Body of pancreas (tissue), 4 donors: ENCODE measurements around the gene SNRNP70.

ENCODE experiments used
- CTCF ChIP-seq, 7 experiments: fragments of 450-650 bp in 4 of 7; fragments of 200-600 bp in 3 of 7; sonication (generic) in 3 of 7; IDR thresholded peaks; one replicate each; pipeline ENCODE4 v1.5.1; 2016 to 2019; ENCODE audit warnings: antibody characterized with exemption in 7 of 7
- POLR2A ChIP-seq, 3 donors: fragments of 450-650 bp; IDR thresholded peaks; one replicate each; pipeline ENCODE4 v1.6.1; 2016; ENCODE audit warnings: antibody characterized with exemption in 3 of 3, mild to moderate bottlenecking in 2 of 3

- TF ChIP-seq CTCF (IDR thresholded peaks at IDR 0.05): no peak
- no peak for TF ChIP-seq POLR2A (IDR thresholded peaks at IDR 0.05)
Measured at GRCh38 chr19:49091391-49092038, 6.3 kb downstream of the SNRNP70 start.
